WTC11 (cell line): ENCODE measurements around the gene NR2F2. TPM values are rescaled to one million over a fixed set of nuclear protein-coding genes. Genes with fewer than 3 reads are reported as not detected.

Experiments
- ATAC-seq: fragments of 200-7000 bp; cut with Tn5 transposase; 2 replicates; pipeline ENCODE4 v1.10.0; 2021; ENCODE audit warnings: mild to moderate bottlenecking, moderate library complexity
- CTCF ChIA-PET: fragments of 300-600 bp; sonication (Branson Sonifier 250); formaldehyde crosslinking; loops from one replicate; lab custom pipeline; 2021; ENCODE audit warnings: antibody characterized with exemption; lab: Charles Lee
- POLR2A ChIA-PET: fragments of 350-600 bp; sonication (Branson Sonifier 250); formaldehyde crosslinking; loops from one replicate; lab custom pipeline; 2021; ENCODE audit warnings: antibody characterized with exemption; lab: Charles Lee
- DNase-seq: peaks from one replicate; pipeline ENCODE4 v3.0.0; 2021; ENCODE audit warnings: low spot score
- H3K27ac Mint-ChIP-seq: 2 replicates; pipeline ENCODE4 v1.8.0; 2021; ENCODE audit warnings: mixed read lengths
- H3K27me3 Mint-ChIP-seq: 2 replicates; pipeline ENCODE4 v1.8.0; 2021; ENCODE audit warnings: low read depth, mild to moderate bottlenecking, moderate library complexity, mixed read lengths
- H3K36me3 Mint-ChIP-seq: 2 replicates; pipeline ENCODE4 v1.8.0; 2021; ENCODE audit warnings: mixed read lengths
- H3K4me1 Mint-ChIP-seq: 2 replicates; pipeline ENCODE4 v1.8.0; 2022; ENCODE audit warnings: mixed read lengths
- H3K4me3 Mint-ChIP-seq: 2 replicates; pipeline ENCODE4 v1.8.0; 2021; ENCODE audit warnings: mild to moderate bottlenecking, moderate library complexity, mixed read lengths
- H3K9me3 Mint-ChIP-seq: 2 replicates; pipeline ENCODE4 v1.8.0; 2021; ENCODE audit warnings: mixed read lengths
- AR ChIP-seq: fragments of 250-450 bp; sonication (Bioruptor Pico); IDR thresholded peaks from 2 replicates; pipeline ENCODE4 v1.9.0; 2021; ENCODE audit warnings: mild to moderate bottlenecking
- CDX4 ChIP-seq: fragments of 250-450 bp; sonication (Bioruptor Pico); IDR thresholded peaks from 2 replicates; pipeline ENCODE4 v1.9.0; 2021; ENCODE audit warnings: moderate library complexity, mild to moderate bottlenecking, inconsistent platforms, borderline replicate concordance
- E2F5 ChIP-seq: sonication (generic); formaldehyde crosslinking; IDR thresholded peaks from 2 replicates; pipeline ENCODE4 v1.8.1; 2022; ENCODE audit warnings: mild to moderate bottlenecking, moderate library complexity, missing genetic modification reagents
- ESRRA ChIP-seq: sonication (generic); formaldehyde crosslinking; IDR thresholded peaks from 2 replicates; pipeline ENCODE4 v1.8.1; 2022; ENCODE audit warnings: mild to moderate bottlenecking, missing genetic modification reagents, borderline replicate concordance
- FOXP4 ChIP-seq: sonication (generic); formaldehyde crosslinking; IDR thresholded peaks from 2 replicates; pipeline ENCODE4 v1.8.0; 2022; ENCODE audit warnings: mild to moderate bottlenecking, missing genetic modification reagents
- GABPB1 ChIP-seq: sonication (generic); formaldehyde crosslinking; IDR thresholded peaks from 2 replicates; pipeline ENCODE4 v1.8.1; 2023; ENCODE audit warnings: mild to moderate bottlenecking, missing genetic modification reagents
- OVOL2 ChIP-seq: fragments of 250-450 bp; sonication (Bioruptor Pico); IDR thresholded peaks from 2 replicates; pipeline ENCODE4 v1.9.0; 2021; ENCODE audit warnings: mild to moderate bottlenecking, borderline replicate concordance
- PRDM15 ChIP-seq: sonication (generic); formaldehyde crosslinking; IDR thresholded peaks from 2 replicates; pipeline ENCODE4 v1.8.0; 2022; ENCODE audit warnings: missing genetic modification reagents
- PREB ChIP-seq: sonication (generic); formaldehyde crosslinking; IDR thresholded peaks from 2 replicates; pipeline ENCODE4 v1.8.1; 2022; ENCODE audit warnings: mild to moderate bottlenecking, missing genetic modification reagents, moderate library complexity, borderline replicate concordance
- TCF7 ChIP-seq: sonication (generic); formaldehyde crosslinking; IDR thresholded peaks from 2 replicates; pipeline ENCODE4 v1.8.0; 2022; ENCODE audit warnings: mild to moderate bottlenecking, low read depth, missing genetic modification reagents, moderate library complexity
- TEAD4 ChIP-seq: sonication (generic); formaldehyde crosslinking; IDR thresholded peaks from 2 replicates; pipeline ENCODE4 v1.8.0; 2022; ENCODE audit warnings: mild to moderate bottlenecking, missing genetic modification reagents
- USF2 ChIP-seq: sonication (generic); formaldehyde crosslinking; IDR thresholded peaks from 2 replicates; pipeline ENCODE4 v1.8.1; 2023; ENCODE audit warnings: mild to moderate bottlenecking, missing genetic modification reagents, moderate library complexity
- ZNF219 ChIP-seq: sonication (generic); formaldehyde crosslinking; IDR thresholded peaks from 2 replicates; pipeline ENCODE4 v1.8.0; 2023; ENCODE audit warnings: missing genetic modification reagents, mild to moderate bottlenecking, borderline replicate concordance
- ZNF263 ChIP-seq: sonication (generic); formaldehyde crosslinking; IDR thresholded peaks from 2 replicates; pipeline ENCODE4 v1.8.1; 2022; ENCODE audit warnings: low read depth, mild to moderate bottlenecking, moderate library complexity, missing genetic modification reagents
- ZNF281 ChIP-seq: sonication (generic); formaldehyde crosslinking; IDR thresholded peaks from 2 replicates; pipeline ENCODE4 v1.8.0; 2023; ENCODE audit warnings: mild to moderate bottlenecking, missing genetic modification reagents
- ZNF671 ChIP-seq: fragments of 250-450 bp; sonication (Bioruptor Pico); IDR thresholded peaks from 2 replicates; pipeline ENCODE4 v1.8.0; 2021; ENCODE audit warnings: mild to moderate bottlenecking
- total RNA-seq: library from RNA; stranded (reverse); gene quantifications from 3 replicates; pipeline ENCODE4 v1.2.3, GENCODE V29; 2021

NR2F2 gene
- total RNA-seq, 1 experiment from 2014 or later, result 0.57 TPM

- Mint-ChIP-seq H3K4me3 (no peak overlapping the region), H3K36me3 (no peaks in the 10 kb centered on the region), H3K4me1 (peaks cover 18% of the 10 kb centered on the region), H3K27ac (no peak overlapping the region), H3K27me3 (peaks cover 26% of the 10 kb centered on the region), H3K9me3 (no peaks in the 10 kb centered on the region)
- POLR2A ChIA-PET, result no interaction called here
- DNase-seq, result no peak
- no peak for ATAC-seq
- CTCF ChIA-PET, result interaction anchor here (3.2 kb wide), 1 partner anchor 15 kb away, joined by 13 read pairs; no protein-coding TSS in a partner anchor
- TF ChIP-seq TCF7 (CRISPR knock-in tag) (no peak), TEAD4 (CRISPR knock-in tag) (no peak), FOXP4 (CRISPR knock-in tag) (no peak), PREB (CRISPR knock-in tag) (no peak), USF2 (CRISPR knock-in tag) (no peak), ZNF671 (CRISPR knock-in tag) (no peak), ZNF281 (CRISPR knock-in tag) (no peak), OVOL2 (CRISPR knock-in tag) (no peak), ESRRA (no peak), E2F5 (CRISPR knock-in tag) (no peak), CDX4 (CRISPR knock-in tag) (no peak), PRDM15 (CRISPR knock-in tag) (no peak), ZNF263 (CRISPR knock-in tag) (no peak), ZNF219 (CRISPR knock-in tag) (no peak), AR (CRISPR knock-in tag) (no peak), GABPB1 (no peak)
These were observed 18.6 kb upstream of the NR2F2 start for GRCh38 chr15:96311956-96312294.
